ENCODE measurements around the gene ARHGEF9.

DNA sequence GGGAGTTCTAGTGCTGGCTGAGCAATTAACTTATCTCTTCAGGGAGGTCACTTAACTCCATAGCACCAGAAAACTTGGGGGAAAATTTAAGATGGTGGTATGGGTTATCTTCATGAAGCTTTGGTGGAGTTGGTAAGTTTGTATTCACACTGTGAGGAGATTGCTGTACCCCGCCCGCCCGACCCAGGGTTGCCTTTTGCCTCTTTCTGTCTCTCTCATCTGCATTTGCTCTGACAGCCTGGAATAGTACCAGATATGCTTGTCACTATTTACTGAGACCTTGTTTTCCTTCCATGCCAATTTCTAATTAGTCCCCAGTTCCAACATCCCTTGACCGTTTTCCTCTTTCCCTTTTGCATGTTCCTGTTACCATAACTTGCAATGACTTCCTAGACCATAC is 33.1 kb upstream of the ARHGEF9 start:
- TF ChIP-seq, protein P1, sequence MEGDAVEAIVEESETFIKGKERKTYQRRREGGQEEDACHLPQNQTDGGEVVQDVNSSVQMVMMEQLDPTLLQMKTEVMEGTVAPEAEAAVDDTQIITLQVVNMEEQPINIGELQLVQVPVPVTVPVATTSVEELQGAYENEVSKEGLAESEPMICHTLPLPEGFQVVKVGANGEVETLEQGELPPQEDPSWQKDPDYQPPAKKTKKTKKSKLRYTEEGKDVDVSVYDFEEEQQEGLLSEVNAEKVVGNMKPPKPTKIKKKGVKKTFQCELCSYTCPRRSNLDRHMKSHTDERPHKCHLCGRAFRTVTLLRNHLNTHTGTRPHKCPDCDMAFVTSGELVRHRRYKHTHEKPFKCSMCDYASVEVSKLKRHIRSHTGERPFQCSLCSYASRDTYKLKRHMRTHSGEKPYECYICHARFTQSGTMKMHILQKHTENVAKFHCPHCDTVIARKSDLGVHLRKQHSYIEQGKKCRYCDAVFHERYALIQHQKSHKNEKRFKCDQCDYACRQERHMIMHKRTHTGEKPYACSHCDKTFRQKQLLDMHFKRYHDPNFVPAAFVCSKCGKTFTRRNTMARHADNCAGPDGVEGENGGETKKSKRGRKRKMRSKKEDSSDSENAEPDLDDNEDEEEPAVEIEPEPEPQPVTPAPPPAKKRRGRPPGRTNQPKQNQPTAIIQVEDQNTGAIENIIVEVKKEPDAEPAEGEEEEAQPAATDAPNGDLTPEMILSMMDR (IDR thresholded peaks at IDR 0.05): no peak
- TF ChIP-seq POLR2A (IDR thresholded peaks at IDR 0.05): no peak
